Activated CD8-positive, alpha-beta memory T cell treated with anti-CD3 and anti-CD28 coated beads, Interleukin-2, amount 50 U/mL, for 4 hours (primary cell): ENCODE data around the gene TCF25.

Experiments used
- DNase-seq: peaks from one replicate; pipeline ENCODE4 v3.0.0-alpha.2; 2020

Gene TCF25

GRCh38 chr16:89949121-89949742 lies 75.8 kb downstream of the TCF25 start:
- DNase-seq = no peak

DNA sequence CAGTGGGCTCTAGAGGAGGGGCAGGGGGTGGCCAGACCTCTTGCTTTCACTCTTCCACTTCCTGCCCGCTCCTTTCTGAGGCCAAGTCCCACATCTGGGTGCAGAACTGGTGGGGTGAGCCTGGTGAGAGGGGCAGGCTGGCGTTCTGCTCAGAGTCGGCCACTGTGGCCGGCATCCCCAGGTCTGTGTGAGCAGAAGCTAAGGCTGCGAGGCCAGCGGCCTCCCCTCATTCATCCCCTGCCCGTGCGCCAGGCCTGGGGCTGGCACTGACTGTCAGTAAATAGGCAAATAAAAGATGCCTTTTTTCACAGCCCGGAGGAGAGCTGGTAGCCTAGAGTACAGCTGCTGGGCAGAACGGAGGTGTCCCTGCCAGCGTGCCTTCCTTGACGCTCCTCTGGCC lies 76.4 kb downstream of the TCF25 start:
- DNase-seq = no peak

DNA sequence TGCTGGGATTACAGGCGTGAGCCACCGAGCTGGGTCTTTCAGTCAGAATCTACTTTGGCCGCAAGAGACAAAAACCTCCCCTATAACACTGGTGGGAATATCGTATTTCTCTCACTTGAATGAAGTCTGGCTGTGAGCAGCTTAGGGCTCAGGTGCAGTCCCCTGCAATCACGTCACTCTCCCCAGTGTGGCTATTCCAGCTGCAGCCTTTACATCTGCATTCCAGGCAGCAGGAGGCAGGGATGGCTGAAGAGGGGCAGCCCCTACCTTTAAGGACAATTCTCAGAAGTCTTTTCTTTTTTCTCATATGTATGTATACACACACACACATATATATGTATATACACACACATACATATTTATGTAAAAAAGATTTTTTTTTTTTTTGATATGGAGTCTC lies 78.1 kb downstream of the TCF25 start:
- DNase-seq = no peak

DNA sequence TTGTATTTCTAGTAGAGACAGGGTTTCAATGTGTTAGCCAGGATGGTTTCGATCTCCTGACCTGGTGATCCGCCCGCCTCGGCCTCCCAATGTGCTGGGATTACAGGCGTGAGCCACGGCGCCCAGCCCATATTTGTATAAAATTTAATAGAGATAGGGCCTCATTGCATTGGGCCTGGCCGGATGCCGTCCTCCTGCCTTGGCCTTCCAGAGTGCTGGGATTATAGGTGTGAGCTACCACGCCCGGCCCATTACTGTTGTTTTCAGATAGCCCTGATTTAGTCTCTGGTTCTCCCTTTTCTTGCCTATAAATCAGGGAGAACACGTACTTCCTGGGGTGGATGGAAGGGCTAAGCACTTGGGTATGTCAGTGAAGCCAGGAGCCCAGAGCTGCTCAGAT lies 78.7 kb downstream of the TCF25 start:
- no peak for DNase-seq

- no peak for DNase-seq
Measured at GRCh38 chr16:89952551-89952950, 79.2 kb downstream of the TCF25 start.

GRCh38 chr16:89953671-89954406 lies 80.4 kb downstream of the TCF25 start:
- no peak for DNase-seq

DNA sequence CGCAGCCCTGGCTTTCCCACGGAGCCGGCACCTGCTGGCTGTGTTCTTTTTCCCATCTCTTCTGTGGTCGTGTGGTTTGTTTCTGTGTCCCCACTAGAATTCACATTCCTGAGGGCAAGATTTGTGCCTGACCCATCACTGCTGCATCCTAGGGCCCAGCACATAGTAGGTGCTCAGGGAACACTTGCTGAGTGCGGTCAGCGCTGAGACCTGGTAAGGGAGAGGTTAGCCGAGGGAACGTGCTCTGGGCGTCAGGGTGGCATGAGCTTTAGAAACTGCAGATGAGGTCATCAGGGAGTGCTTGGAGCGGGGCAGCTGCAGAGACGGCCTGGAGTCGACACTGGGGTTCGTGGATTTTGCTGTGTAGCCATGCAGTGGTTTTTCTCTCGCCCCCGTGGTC lies 81.1 kb downstream of the TCF25 start:
- no peak for DNase-seq

GRCh38 chr16:89955001-89955685 lies 81.8 kb downstream of the TCF25 start:
- no peak for DNase-seq

- no peak for DNase-seq
Measured at GRCh38 chr16:89956505-89957215, 83.3 kb downstream of the TCF25 start.

- DNase-seq = no peak
Measured at GRCh38 chr16:89957216-89957785, 83.9 kb downstream of the TCF25 start.

GRCh38 chr16:89958068-89958467 lies 84.7 kb downstream of the TCF25 start:
- DNase-seq = no peak

- DNase-seq = no peak
Measured at GRCh38 chr16:89958596-89958995, 85.2 kb downstream of the TCF25 start.

- DNase-seq = no peak
Measured at GRCh38 chr16:89960966-89961365, 87.6 kb downstream of the TCF25 start.
